A204.1 (cell line): ENCODE measurements around the gene CPA2.

ENCODE experiments used
- FAIRE-seq: peaks from 2 replicates; lab custom pipeline; 2012; peaks lifted over from hg19 to GRCh38; lab: Jason Lieb, UNC

The CPA2 gene

DNA sequence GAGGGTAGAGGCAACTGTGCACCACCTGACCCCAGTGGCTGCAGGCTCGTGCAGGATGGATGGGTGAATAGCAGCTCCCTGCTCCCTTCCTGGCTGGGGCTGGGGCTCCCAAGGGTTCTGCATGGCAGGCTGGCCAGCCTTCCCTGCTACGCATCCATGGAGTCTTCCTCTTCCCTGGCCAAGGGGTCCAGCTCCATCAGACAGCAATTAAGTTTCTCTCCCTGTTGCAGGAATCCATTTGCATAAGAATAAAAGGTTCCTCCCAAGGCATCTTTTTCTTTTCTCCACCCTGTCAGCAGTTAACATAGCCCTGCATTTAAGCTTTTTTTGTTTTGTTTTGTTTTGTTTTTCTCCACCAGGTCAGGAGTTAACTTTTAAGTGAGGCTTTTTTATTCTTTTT lies 10.0 kb upstream of the CPA2 start:
- FAIRE-seq = no peak

DNA sequence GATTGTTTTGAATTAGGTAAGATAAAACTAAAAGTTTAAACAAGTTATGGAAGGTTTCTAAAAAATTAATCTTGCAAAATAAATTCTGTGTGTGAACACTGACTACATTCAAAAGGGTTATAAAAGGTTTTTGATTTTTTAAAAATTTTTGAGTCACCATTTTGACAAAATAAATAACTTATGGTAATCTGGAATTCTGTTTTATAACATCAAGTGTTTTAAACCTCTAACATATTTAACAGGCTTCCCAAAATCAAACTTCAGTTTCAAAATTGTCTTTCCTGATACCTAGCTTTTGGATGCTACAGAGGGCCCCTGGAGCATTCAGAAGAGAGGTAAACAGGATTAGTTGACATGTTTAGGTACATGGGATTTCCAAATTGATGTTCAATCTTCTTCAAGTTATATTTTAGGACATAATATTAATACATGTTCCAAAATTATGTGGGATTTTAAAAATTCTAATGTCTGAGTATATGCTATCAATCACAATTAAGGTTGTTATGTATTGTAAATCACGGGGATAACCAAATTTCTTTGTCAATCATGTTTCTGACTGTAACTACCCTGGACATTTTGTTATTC lies 8.1 kb upstream of the CPA2 start:
- peak; percentile 94 for FAIRE-seq

DNA sequence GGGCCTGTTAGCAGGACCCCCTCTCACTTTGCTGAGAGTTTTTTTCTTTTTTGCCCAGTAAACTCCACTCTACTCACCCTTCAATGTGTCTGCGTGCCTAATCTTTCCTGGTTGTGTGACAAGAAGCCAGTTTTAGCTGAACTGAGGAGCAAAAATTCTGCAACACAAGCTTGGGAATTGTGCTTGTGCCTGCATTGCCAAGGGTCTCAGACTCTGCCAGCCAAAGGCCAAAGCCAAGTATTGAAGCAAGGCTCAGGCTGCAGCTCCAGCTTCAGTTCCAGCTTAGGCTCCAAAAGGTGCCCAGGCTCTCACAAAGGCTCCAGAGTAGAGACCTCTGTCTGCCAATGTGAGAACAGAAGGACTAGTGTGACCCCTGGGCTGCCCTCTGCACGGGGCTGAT lies 4.2 kb upstream of the CPA2 start:
- FAIRE-seq = no peak

DNA sequence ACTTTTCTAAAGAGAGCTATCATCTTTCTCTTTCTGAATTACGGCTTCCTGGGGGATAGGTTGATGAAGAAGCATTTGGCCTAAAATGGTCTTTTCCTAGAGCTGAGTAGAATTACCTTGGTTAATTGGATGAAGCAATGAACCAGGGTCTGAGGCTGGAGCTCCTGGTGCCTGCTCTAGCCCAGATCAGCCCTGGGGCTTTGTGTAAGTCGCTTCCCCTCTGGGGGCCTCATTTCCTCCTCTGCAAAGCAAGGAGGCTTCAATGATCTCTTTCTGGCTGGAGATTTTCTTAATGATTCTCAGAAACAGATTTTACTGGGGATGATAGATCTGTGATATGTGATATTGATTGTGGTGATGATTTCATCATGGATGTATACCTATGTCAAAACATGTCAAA lies 3.5 kb upstream of the CPA2 start:
- no peak for FAIRE-seq

DNA sequence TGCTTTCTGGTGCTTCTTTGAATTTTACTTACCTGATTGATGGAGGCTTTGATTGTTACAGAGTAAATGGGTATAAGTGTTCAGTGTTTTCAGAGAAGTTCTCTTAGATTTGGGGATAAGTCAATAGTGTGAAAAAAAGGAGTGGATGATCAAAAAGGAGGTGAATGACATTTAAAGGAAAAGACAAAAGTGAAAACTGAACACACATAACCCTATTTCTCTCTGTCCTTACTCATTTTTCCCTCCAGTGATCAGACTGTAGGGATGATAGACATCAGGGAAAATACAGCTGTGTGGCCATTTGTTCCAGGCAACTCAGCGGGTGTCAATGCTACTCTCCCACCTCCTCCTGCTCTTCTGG lies 278 bp downstream of the CPA2 start:
- no peak for FAIRE-seq

DNA sequence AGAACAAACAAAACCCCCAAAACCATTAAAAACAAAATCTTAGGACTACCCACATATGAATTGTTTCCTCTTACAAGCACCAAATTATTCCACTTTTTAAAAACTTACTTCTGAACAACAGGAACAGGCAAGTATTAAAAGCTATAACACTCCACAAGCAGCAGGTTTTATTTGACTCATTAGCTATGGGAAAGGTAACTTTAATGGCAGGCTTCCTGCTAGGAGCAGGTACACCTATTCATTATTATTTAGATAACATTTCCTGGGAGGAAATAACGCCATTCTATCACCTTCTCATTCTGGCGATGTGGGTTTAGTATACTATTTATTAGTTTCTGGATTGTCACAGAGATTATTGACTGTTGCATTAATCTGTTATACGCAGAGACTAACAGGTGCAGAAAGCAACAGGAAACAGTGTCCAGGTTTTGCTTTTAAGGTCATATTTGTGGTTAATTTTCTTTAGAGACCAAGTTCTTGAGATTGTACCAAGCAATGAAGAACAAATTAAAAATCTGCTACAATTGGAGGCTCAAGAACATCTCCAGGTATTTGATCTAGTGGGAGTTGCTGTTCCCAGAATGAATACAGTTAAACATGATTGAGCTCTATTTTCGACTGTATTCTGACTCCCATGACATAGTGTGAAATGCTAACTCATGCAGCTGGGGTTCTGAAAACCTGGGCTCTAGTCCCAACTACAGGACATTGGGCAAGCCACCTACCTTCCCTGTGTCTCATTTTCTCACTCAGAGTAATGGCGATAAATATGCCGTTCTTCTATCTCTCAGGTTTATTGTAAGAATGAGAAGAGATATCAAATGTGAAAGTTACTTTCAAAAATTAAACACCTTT lies 2.0 kb downstream of the CPA2 start:
- no peak for FAIRE-seq

DNA sequence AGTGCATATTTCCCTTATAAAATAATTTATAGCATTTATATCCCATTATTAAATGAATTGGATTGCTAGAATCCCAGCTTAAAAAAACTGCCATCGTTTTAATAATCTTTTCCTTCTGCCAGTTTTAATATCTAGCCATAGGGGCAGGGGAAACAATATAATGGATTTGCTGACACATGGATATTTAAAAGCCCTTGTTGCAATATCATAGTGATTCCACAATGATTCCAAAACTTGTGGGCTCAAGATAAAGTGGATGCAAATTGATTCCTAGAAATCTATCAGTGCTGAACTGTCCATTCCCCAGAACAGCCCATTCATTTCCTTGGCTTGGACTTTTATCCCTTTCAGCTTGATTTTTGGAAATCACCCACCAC lies 2.6 kb downstream of the CPA2 start:
- no peak for FAIRE-seq

DNA sequence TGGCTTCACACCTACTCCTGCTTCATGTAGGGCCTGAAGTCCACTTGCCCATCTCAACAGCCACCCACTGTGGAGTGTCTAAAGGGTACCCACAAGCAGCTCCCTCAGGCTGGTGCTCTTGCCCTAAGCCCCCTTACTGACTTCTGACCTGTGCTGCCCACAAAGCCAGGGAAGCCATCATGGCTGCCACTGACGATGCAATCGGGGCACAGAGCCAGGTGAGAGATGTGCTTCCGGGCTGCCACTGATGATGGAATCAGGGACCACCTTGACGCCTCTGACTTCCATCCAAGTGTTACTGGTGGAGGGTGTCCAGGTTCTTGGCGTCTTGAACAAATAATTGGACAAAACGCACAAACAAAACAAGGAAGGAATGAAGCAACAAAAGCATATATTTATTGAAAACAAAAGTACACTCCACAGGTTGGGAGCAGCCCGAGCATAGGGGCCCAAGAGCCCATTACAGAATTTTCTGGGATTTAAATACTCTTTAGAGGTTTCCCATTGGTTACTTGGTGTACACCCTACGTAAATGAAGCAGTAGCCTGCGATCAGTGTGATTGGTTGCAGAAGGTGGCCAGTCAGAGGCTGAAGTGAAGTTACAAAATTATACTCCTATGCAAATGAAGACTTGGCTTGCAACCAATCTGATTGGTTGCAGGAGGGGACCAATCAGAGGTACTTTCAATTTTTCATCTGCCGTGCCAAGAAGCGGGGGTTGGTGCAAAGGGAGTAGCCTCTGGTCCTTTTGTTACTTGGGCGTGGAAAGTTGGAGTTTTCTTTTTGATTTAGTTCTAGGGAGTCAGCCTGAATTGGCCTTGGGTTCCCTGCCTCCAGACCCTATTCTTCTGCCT lies 4.5 kb downstream of the CPA2 start:
- FAIRE-seq = no peak

DNA sequence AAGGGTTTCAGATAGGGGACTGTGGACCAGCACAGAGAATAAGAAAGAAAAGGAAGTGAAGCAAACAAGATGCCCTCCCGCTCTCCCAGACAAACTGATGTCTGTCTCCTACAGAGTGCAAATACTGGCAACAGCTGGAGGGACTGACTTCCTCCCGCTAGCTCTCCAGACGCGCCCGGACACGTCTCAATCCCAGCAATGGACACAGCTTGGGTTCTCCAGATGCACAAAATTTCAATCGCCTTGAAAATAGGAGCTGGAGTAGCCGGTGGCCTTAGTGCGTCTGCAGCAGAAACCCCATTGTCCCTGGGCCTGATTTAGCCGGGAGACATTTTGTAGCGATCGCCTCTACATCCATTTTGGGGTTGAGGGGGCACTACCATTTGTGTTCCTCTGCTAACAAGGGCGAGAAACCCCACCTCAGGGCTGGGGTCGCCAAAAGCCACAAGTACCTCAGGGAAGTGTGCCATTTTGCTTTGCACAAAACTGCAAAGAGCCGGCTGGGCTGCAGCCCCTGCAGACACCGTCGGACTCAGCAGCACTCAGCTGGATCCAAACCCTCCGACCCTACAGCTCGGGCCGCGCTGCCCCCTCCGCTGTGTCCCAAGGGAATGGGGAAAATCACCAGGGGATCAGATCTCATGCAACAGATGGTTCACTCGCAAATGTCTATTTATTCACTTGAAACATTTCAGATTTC lies 5.9 kb downstream of the CPA2 start:
- FAIRE-seq = no peak

DNA sequence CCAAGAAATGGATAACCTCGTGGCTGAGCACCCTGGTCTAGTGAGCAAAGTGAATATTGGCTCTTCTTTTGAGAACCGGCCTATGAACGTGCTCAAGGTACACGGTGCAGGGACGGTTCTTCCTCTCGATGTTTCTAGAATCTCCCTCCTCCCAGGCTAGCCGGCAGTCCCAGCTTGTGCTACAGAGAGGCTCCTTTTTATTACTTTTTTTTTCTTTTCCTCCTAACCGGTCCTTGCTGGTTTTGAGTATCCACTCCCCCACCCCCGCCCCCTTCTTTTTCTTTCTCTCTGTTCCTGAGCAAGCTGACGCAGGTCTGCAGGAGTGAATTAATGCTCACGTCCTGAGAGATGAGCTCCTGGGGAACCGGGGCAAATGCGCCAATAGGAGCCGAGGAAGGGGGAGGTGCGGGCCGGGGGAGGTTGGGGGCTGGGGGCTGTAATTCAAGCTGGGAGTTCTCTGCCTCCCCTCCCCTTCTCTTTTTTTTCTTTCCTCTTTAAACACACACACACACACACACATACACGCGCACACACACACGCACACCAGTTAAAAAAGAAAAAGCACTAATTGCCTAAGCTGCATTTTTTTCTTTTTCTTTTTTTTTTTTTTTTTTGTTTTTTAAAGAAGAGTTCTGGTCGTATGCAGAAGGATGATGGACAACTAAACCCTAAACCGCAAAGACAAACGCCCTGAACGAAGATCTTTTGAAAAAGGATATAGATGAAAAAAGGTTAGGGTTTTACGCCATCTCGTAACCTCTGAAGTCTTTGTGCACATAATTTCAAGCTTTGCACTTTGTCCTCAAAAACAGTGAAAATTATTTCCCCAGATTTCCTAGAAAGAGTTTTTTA lies 6.6 kb downstream of the CPA2 start:
- FAIRE-seq = no peak

DNA sequence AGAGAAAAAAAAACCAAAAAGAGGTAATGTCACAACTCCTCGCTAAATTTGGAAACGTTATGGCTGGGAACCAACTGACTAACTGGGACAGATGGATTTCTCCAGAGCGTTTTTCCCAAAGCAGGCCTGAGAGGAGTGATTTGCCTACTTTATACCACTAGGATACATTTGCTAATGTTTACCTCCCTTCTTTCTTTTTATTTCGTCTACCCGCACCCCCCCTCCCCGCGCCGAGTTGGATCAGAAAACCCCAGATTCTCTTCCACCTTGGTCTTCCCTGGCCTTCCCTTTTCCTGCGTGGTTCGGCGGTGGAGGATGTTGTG lies 7.2 kb downstream of the CPA2 start:
- no peak for FAIRE-seq

DNA sequence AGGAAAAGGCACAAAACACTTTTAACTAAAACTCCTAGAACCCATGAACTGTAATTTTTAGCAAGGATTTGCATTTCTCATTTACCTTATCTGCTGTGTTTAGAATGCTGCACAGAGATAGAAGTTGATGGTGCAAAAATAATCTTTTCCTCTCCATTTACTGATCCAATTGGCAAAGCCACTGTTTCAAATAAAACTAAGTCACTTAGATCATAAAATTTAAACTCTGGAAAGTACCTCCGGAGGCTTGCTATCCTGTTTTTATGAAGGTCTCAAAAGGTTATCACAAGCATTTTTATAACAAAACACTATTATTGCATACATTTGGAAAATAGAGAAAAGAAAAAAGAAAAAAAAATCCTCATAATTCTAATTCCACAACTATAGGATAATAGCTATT lies 7.6 kb downstream of the CPA2 start:
- FAIRE-seq = no peak

DNA sequence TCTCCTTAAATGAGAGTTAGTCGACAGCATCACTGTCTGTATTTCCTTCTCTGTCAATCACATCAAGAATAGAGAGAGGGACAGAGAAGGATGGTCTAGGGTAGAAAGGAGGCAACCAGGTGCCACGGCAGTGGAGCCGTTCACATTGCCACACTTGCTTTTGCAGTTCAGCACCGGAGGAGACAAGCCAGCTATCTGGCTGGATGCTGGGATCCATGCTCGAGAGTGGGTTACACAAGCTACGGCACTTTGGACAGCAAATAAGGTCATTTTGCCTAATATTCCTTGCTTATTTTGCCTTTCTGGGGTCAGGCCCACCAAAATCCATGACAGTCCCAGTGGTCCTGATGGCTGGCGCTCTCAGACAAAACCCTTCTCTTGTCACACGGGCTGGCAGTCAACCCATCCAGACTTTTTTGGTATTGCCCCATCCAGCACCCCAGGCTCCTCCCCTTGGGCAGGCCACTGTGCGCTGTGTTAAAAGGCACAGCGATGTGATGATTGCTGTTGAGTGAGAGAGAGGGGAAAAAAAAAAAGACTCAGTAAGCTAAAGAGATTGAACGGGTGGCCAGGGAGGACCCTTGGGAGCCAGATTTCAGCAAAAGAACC lies 8.4 kb downstream of the CPA2 start:
- FAIRE-seq = no peak

DNA sequence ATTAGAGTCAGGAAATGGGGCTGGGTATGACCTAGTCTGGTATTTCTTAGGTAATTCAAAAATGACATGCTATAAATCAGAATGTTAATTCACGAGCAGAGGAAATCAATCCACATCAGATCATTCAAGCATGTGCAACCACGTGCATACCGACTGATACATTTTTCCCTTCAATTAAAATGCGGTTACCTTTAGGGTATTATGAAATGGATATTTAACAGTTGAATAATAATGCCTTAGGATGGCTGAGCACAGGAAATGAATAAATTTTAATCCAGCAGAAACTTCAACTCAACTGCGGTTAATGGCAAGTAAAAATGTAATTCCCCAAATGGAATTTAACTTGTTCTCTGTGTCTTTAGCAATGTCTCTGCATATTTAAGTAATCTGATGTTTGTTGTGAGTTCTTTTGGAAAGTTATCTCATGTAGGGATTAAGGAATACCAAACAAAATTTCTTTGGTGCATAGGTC lies 9.2 kb downstream of the CPA2 start:
- no peak for FAIRE-seq

DNA sequence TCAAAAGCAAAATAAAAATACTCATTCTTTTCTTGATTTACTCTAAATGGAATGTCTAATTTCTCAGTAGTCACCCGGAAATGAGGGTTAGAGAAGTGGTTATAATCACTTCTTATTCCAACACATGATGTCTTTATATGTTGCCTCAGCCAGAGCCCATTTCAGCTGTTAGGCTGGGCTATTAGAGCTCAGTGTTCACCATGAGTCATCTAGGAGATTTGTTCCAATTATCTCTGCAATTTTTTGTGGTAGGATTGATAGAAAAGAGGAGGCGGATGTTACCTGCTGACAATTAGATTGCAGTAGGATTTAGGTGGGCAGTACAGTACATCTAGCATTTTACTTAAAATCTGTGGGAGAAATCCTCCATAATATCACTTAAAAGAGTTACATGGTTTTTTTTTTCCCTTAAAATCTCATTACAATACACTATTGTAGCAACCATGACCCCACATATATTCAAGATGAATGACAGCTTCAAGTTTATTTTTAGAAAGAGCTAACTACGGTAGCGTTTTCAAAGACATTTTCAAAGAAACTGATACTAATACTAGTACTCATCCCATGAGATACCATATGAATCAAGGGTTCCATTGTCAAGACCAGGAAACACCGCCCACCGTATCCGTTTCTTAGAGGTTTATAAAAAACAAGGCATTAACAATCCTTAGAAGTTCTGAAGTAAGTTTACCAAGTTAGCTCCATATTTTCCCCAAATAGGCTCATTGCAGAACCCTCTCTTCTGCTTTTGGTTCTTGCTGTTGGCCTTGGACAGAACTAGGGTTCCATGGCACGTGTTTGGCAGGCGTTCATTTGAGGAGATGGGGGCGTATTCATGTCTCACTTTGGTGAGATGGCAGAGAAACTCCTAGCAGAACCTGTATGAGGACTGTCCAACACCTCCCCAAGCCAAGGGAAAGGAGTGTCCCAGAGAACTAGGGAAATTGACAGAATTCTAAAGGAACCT lies 10.4 kb downstream of the CPA2 start:
- no peak for FAIRE-seq

DNA sequence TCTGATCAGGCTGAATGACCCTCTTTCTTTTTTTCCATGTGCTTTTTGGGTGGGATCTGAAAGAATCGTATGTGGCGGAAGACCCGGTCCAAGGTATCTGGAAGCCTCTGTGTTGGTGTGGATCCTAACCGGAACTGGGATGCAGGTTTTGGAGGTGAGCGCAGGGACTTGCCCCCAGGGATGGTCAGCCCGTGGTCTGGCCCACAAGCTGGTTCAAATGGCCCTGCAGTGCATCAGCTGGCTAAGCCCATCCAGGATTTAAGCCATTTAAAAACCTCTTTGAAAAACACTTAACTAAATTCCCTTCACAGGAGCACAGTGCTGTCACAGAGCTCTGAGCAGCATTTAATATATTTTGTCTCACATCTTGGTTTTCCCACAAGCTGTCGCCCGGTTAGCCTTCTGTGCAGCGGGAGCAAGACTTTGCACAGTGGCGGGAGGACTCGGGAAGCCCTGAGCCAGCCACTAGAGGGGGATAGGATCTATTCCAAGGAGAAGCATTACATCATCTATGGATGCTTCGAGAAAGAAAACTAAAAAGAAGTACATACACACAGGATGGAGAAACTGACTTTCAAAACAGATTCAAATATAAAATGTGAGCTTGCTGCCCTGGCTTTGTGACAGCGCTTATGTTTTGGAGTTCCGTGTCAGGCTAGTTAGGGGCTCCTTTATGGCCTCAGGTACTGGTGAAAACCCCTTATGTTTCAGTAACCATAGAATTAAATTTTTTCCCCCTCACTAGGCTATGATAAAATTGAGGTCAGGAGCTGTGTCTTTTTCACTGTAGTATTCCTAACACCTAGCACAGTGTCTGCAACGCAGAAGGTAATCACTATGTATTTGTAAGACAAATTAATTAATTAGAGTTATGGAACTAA lies 11.3 kb downstream of the CPA2 start:
- no peak for FAIRE-seq

DNA sequence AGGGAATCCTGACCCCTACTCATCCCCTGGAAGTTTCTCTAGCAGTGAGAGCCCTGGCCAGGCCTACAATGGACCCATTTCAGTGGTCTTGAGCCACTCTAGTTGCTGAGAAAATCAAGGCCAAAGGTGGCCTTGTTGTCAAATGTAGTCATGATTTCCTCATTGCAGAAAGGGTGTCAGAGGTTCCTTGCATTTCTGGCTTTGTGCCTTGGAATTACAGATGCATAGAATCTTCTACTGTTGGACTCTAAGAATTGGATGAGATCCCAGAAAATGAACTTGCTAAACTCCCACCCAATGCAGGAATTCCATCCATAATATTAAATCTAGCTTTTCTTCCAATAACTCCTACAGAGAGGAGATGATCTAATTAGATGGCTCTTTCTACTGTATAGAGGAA lies 12.2 kb downstream of the CPA2 start:
- FAIRE-seq = no peak

DNA sequence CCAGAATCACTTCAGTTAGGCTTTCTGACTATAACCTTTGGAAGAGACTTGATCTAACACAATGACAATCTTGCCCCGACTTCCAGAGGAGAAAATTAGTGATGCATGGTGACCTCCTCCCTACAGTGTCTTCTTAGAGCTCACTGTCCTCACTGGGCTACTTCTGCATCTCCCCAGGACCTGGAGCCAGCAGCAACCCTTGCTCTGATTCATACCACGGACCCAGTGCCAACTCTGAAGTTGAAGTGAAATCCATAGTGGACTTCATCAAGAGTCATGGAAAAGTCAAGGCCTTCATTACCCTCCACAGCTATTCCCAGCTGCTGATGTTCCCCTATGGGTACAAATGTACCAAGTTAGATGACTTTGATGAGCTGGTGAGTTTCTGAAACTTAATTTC lies 12.6 kb downstream of the CPA2 start:
- no peak for FAIRE-seq

DNA sequence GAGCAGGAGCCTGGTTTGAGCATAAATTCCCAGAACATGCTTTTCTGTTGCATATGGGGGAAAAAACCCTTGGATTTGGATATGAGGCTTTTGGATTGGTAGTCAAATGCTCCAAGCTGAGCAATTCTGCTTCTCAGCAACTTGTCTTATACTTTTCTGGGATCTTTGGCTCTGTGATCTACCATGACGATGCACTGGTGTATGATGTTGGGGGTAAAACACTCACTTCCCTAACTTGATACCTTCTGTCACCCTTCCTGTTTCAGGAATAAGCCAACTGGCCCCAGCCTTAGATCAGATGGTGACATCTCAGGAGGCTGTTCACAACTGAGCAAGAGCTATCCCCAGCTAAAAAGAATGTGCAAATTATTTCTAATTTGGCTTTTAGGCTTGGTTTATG lies 13.2 kb downstream of the CPA2 start:
- no peak for FAIRE-seq
